Lower lobe of right lung (tissue), 2 donors: Measurements from ENCODE around the gene S100A8. TPM values are rescaled to one million over a fixed set of nuclear protein-coding genes. Genes with fewer than 3 reads are reported as not detected.

ENCODE experiments used
- ATAC-seq, 2 donors: fragments of 200-7000 bp; cut with Tn5 transposase; one replicate each; pipeline ENCODE4 v1.9.1; 2020 to 2022; ENCODE audit warnings: mild to moderate bottlenecking in 2 of 2, moderate library complexity in 2 of 2
- DNase-seq: peaks from one replicate; pipeline ENCODE4 v3.0.0-alpha.2; 2020
- H3K27ac ChIP-seq: fragments of 200-600 bp; one replicate; pipeline ENCODE4 v1.8.0; 2022
- H3K27me3 ChIP-seq: fragments of 200-600 bp; one replicate; pipeline ENCODE4 v1.8.0; 2022; ENCODE audit warnings: low read depth
- H3K36me3 ChIP-seq: fragments of 200-600 bp; one replicate; pipeline ENCODE4 v1.8.0; 2022; ENCODE audit warnings: mild to moderate bottlenecking
- H3K4me1 ChIP-seq: fragments of 200-600 bp; one replicate; pipeline ENCODE4 v1.8.0; 2022
- H3K4me3 ChIP-seq: fragments of 200-600 bp; one replicate; pipeline ENCODE4 v1.8.0; 2022; ENCODE audit warnings: mild to moderate bottlenecking
- H3K9me3 ChIP-seq: fragments of 200-600 bp; one replicate; pipeline ENCODE4 v1.8.0; 2022
- intact Hi-C: fragments of 100-400 bp; cut with DNase I; formaldehyde crosslinking; loops from one replicate; pipeline ENCODE4 v1.11.0; 2022
- total RNA-seq: library from RNA; stranded (reverse); fragmentation: NEBNext Ultra II Directional; extraction: Animal tissue kit (Norgen Biotek cat#: 25700); gene quantifications from one replicate; pipeline ENCODE4 v1.2.1, GENCODE V29; 2021
- TF ChIP-seq, protein P1 (sequence below): fragments of 200-600 bp; IDR thresholded peaks from one replicate; pipeline ENCODE4 v1.8.0; 2022; ENCODE audit warnings: antibody characterized with exemption, mild to moderate bottlenecking
- donor health status: DM: no; HTN: yes; CAD: no; lungs with severe emphysema.

Gene S100A8
- total RNA-seq, 1 donor from 2014 or later = 622 TPM

DNA sequence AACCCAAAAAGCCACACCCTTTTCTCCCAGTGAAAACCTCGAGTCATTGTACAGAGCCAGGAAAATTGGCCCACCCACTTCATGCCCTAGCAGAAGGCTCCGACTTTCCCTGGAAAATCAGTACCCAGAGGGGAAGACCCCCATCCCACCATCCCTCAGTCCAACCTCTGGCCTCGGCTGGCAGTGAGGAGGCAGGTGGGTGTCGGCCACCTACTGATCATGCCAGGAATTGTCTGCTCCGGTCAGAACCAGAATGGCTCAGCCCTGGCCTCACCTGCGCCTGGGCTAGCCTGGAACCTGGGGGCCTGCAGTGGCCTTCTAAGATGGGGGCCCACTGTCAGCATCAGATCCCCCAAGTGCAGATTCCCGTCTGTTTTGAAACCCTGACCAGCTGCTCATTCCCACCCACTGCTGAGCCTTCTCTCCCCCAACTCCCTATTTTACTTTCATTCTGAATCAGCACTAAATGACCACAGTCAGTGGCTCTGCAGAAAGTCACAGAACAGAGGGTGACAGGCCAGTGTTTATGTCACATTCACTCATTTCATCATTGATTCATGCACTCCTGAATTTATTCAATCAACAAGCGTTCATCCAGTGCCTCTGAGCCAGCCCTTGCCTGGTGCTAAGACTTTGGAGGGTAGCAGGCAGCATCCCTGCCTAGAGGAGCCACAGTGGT is 36.2 kb downstream of the S100A8 start:
- ATAC-seq (no peak), DNase-seq (no peak)
- Histone ChIP-seq H3K27ac (no peak overlapping the region), H3K27me3 (peaks cover 8% of the 10 kb centered on the region), H3K9me3 (no peaks in the 10 kb centered on the region), H3K36me3 (no peaks in the 10 kb centered on the region), H3K4me3 (no peak overlapping the region), H3K4me1 (peaks cover 12% of the 10 kb centered on the region)
- TF ChIP-seq, protein P1, sequence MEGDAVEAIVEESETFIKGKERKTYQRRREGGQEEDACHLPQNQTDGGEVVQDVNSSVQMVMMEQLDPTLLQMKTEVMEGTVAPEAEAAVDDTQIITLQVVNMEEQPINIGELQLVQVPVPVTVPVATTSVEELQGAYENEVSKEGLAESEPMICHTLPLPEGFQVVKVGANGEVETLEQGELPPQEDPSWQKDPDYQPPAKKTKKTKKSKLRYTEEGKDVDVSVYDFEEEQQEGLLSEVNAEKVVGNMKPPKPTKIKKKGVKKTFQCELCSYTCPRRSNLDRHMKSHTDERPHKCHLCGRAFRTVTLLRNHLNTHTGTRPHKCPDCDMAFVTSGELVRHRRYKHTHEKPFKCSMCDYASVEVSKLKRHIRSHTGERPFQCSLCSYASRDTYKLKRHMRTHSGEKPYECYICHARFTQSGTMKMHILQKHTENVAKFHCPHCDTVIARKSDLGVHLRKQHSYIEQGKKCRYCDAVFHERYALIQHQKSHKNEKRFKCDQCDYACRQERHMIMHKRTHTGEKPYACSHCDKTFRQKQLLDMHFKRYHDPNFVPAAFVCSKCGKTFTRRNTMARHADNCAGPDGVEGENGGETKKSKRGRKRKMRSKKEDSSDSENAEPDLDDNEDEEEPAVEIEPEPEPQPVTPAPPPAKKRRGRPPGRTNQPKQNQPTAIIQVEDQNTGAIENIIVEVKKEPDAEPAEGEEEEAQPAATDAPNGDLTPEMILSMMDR = no peak
- intact Hi-C loops = no loop called here

DNA sequence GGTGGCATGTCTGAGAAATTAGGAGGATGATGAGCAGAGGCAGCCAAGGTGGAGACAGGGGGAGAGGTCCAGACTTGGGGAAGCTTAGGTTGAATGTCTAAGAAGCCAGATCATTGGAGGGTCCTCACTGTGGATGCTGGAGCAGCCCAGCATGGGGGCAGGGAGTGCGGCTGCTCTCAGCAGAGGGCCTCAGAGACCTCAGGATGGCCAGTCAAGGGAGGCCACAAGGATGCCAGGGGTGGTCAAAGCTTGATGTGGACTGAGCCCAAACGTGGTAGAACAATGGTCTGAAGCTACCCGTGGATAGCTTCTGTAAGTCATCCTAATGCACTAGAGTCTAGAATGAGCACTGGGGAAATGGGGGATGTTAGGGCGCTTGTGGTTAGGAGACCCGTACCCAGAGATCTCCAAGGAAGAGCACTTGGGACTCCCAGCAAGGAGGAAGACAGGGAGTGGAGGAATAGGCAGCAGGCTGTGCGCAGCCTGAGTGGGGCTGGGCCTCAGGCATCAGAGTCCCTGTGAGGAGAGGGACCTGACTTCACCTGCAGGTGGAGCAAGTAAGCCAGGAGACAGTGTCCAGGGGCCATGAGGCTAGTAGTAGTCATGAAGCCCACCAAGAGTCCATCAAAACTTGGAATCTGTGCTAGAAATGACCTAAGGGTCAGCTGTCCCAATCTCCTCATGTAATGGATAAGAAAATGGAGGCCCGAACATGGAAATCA is 37.5 kb downstream of the S100A8 start:
- H3K27me3 ChIP-seq = peaks cover 16% of the 10 kb centered on the region
- DNase-seq = no peak
- H3K9me3 ChIP-seq = no peaks in the 10 kb centered on the region
- H3K27ac ChIP-seq = no peak overlapping the region
- H3K4me1 ChIP-seq = peaks cover 12% of the 10 kb centered on the region
- H3K4me3 ChIP-seq = no peak overlapping the region
- no peaks in the 10 kb centered on the region for H3K36me3 ChIP-seq
- ATAC-seq = no peak
- intact Hi-C loops = no loop called here
- TF ChIP-seq, protein P1 = no peak

DNA sequence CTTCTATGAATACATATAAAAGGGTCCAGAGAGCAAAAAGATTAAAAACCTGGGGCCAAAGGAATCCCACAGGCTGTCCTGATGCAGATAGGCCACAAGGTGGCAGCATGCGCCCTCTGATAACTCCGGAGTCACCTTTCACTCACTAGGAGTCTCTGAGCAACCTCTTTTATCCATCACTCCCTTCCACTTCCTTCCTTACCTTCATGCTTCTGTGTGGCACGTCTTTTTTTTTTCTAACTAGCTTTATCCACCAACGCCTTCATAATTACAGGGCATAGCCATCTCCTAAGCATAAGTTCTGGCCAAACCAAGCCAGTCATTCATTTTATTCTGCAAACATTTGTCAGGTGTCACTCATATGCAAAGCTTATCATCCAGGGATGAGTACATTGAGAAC is 38.4 kb downstream of the S100A8 start:
- peaks cover 4% of the 10 kb centered on the region for H3K4me1 ChIP-seq
- H3K27ac ChIP-seq = no peak overlapping the region
- TF ChIP-seq, protein P1 = peak; percentile 93
- peaks cover 18% of the 10 kb centered on the region for H3K27me3 ChIP-seq
- peak; percentile 74 to 82 for ATAC-seq
- no peaks in the 10 kb centered on the region for H3K36me3 ChIP-seq
- no peaks in the 10 kb centered on the region for H3K9me3 ChIP-seq
- no peak overlapping the region for H3K4me3 ChIP-seq
- peak; percentile 79 for DNase-seq
- intact Hi-C loops = no loop called here

DNA sequence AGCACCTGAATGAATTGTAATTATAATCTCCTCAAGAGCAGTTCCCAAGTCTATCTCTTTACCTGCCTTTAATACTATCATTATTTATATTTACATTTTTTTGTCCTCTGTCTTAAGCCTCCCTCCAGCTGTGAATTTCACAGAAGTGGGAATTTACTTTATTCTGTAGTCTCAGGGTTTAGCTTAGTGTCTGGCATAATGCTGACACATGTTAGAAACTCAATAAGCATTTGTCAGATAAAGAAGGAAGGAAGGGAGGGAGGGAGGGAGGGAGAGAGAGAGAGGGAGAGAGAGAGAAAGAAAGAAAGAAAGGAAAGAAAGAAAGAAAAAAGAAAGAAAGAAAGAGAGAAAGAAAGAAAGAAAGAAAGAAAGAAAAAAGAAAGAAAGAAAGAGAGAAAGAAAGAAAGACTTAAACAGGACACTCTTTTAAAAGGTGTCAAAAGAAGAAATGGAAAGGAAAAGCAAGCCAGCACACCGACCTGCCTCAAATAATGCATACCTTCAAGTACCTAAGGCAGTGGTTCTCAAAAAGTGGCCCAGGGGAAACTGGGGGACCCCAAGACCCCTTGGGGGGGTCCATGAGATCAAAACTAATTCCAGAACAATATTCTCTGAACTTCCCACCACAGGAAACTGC is 40.4 kb downstream of the S100A8 start:
- no peaks in the 10 kb centered on the region for H3K36me3 ChIP-seq
- H3K4me3 ChIP-seq = no peak overlapping the region
- TF ChIP-seq, protein P1 = no peak
- DNase-seq (no peak), ATAC-seq (no peak)
- H3K27me3 ChIP-seq = peaks cover 28% of the 10 kb centered on the region
- intact Hi-C loops = no loop called here
- no peak overlapping the region for H3K27ac ChIP-seq
- peaks cover 7% of the 10 kb centered on the region for H3K4me1 ChIP-seq
- no peaks in the 10 kb centered on the region for H3K9me3 ChIP-seq

DNA sequence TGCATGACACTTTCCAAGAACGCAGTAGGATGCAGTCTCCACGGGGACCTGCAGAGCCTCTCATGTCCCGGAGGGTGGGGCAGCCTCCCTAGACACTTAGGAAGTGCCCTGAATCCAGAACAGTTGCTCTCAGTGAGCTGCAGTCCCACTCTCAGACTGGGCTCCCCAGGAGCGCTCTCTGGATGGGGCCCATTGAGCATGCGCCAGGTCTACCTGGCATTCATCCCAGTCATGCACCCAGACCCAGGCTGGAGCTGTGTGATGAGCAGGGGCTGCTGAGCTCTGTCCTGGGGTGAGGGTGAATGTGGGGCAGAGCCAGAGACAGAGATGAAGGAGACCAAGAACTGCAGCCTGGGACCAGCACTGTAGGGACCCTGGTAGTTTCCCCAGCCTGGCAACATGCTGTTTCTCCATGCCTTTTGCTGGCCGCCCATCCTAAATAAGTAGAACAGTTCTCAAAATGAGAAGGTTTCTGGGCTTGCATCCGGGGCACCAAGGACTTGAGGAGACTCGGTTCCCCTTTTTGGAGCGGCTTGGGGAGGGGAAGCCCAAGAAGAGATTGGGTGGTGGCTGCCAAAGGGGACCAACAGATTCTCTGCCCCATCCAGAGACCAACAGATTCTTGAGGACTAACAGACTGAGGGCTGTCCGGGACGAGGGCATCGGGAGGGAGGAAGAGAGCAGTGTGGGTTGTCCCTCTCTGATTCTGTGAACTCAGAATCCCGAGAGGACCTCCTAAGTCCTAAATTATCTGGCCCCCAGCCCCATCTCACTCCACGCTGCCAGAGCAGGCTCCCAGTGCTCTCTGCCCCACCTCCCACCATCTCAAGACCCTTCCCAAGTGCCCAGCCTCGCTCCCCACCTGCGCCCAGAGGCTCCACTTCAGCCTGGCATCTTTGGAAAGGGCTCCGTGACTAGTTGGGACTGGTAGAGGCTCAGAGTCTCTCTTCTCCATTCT is 41.2 kb downstream of the S100A8 start:
- Histone ChIP-seq H3K4me1 (peaks cover 15% of the 10 kb centered on the region), H3K27ac (no peak overlapping the region), H3K27me3 (peaks cover 28% of the 10 kb centered on the region), H3K36me3 (no peaks in the 10 kb centered on the region), H3K9me3 (no peaks in the 10 kb centered on the region), H3K4me3 (no peak overlapping the region)
- intact Hi-C loops = no loop called here
- DNase-seq (no peak), ATAC-seq (no peak)
- TF ChIP-seq, protein P1 = no peak
